Measurements from ENCODE around the gene ZNF506.
"Not testable (repeated sequence)": the region's sequence is repeated elsewhere in the genome, so short reads cannot be mapped to it uniquely, and the experiment has no call there.

The ZNF506 gene

GRCh38 chr19:19775891-19776205 lies 45.7 kb downstream of the ZNF506 start:
- Histone ChIP-seq H3K4me3 (replicated peaks; ENCODE audit: insufficient read depth, low read length) (peak overlapping the region; percentile 77), H3K27me3 (ENCODE audit: insufficient read depth, poor library complexity, severe bottlenecking) (no peaks in the 10 kb centered on the region), H3K27ac (replicated peaks) (peak overlapping the region; percentile 52)
- DNase-seq (ENCODE audit: low read depth in 1 of 2, low spot score in 1 of 2), result no peak
- TF ChIP-seq POLR2AphosphoS5 (IDR thresholded peaks at IDR 0.05; ENCODE audit: low read depth) (no peak), SPI1 (IDR thresholded peaks at IDR 0.05; ENCODE audit: borderline replicate concordance, low read depth) (no peak), GABPA (IDR thresholded peaks at IDR 0.05; ENCODE audit: low read depth) (no peak)
- TF ChIP-seq, protein P1, sequence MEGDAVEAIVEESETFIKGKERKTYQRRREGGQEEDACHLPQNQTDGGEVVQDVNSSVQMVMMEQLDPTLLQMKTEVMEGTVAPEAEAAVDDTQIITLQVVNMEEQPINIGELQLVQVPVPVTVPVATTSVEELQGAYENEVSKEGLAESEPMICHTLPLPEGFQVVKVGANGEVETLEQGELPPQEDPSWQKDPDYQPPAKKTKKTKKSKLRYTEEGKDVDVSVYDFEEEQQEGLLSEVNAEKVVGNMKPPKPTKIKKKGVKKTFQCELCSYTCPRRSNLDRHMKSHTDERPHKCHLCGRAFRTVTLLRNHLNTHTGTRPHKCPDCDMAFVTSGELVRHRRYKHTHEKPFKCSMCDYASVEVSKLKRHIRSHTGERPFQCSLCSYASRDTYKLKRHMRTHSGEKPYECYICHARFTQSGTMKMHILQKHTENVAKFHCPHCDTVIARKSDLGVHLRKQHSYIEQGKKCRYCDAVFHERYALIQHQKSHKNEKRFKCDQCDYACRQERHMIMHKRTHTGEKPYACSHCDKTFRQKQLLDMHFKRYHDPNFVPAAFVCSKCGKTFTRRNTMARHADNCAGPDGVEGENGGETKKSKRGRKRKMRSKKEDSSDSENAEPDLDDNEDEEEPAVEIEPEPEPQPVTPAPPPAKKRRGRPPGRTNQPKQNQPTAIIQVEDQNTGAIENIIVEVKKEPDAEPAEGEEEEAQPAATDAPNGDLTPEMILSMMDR (IDR thresholded peaks at IDR 0.05; ENCODE audit: insufficient read depth, low read length), result no peak
- TF ChIP-seq, protein P2, sequence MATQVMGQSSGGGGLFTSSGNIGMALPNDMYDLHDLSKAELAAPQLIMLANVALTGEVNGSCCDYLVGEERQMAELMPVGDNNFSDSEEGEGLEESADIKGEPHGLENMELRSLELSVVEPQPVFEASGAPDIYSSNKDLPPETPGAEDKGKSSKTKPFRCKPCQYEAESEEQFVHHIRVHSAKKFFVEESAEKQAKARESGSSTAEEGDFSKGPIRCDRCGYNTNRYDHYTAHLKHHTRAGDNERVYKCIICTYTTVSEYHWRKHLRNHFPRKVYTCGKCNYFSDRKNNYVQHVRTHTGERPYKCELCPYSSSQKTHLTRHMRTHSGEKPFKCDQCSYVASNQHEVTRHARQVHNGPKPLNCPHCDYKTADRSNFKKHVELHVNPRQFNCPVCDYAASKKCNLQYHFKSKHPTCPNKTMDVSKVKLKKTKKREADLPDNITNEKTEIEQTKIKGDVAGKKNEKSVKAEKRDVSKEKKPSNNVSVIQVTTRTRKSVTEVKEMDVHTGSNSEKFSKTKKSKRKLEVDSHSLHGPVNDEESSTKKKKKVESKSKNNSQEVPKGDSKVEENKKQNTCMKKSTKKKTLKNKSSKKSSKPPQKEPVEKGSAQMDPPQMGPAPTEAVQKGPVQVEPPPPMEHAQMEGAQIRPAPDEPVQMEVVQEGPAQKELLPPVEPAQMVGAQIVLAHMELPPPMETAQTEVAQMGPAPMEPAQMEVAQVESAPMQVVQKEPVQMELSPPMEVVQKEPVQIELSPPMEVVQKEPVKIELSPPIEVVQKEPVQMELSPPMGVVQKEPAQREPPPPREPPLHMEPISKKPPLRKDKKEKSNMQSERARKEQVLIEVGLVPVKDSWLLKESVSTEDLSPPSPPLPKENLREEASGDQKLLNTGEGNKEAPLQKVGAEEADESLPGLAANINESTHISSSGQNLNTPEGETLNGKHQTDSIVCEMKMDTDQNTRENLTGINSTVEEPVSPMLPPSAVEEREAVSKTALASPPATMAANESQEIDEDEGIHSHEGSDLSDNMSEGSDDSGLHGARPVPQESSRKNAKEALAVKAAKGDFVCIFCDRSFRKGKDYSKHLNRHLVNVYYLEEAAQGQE (IDR thresholded peaks at IDR 0.05; ENCODE audit: insufficient replicate concordance, low read depth), result no peak

DNA sequence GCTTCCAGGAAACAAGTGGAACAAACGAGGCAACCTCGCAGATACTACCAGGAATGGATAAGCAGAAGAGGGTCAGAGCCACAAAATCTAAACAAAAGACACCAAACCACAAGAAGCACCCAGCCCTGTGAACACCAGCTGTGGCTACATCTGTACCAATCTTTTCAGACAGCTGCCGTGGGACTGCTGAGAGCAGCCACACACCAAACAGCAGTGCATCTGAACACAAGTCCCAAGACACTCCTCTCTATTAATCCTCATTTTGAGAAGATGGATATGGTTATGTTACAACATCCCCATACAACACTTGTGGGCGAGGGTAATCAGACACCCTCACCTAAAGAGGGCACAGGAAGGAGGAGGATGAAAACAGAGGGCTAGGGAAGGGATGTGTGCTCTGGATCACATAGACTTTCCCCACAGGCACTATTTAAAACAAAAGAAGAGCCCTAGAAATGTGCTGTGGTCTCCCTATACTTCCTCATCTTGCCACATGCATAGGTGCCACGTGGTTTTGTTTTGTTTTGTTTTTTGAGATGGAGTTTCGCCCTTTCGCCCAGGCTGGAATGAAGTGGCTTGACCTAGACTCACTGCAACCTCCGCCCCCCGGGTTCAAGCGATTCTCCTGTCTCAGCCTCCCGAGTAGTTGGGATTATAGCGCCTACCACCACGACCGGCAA lies 47.1 kb downstream of the ZNF506 start:
- Histone ChIP-seq H3K27ac (replicated peaks) (no peak overlapping the region), H3K27me3 (ENCODE audit: insufficient read depth, poor library complexity, severe bottlenecking) (no peaks in the 10 kb centered on the region), H3K4me3 (replicated peaks; ENCODE audit: insufficient read depth, low read length) (no peak overlapping the region)
- TF ChIP-seq SPI1 (IDR thresholded peaks at IDR 0.05; ENCODE audit: borderline replicate concordance, low read depth) (no peak), POLR2AphosphoS5 (IDR thresholded peaks at IDR 0.05; ENCODE audit: low read depth) (no peak), GABPA (IDR thresholded peaks at IDR 0.05; ENCODE audit: low read depth) (no peak)
- TF ChIP-seq, protein P1 (IDR thresholded peaks at IDR 0.05; ENCODE audit: insufficient read depth, low read length), result no peak
- peak in 1 of 2 experiments; percentile 41 for DNase-seq (ENCODE audit: low read depth in 1 of 2, low spot score in 1 of 2)

DNA sequence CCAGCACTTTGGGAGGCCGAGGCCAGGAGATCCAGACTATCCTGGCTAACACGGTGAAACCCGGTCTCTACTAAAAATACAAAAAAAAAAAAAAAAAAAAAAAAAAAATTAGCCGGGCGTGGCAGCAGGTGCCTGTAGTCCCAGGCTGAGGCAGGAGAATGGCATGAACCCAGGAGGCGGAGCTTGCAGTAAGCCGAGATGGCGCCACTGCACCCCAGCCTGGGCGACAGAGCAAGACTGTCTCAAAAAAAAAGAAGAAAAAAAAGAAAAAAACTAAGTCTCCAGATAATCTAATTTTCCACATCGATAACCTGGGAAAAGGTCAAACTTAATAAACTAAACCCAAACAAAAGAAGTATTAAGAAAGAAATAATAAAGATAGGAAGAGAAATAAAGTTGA lies 49.6 kb downstream of the ZNF506 start:
- not testable (repeated sequence) for DNase-seq (ENCODE audit: low read depth in 1 of 2, low spot score in 1 of 2); H3K27ac ChIP-seq (replicated peaks); H3K27me3 ChIP-seq (ENCODE audit: insufficient read depth, poor library complexity, severe bottlenecking); H3K4me3 ChIP-seq (replicated peaks; ENCODE audit: insufficient read depth, low read length)

GRCh38 chr19:19769971-19770370 lies 51.6 kb downstream of the ZNF506 start:
- H3K27ac ChIP-seq (replicated peaks); H3K27me3 ChIP-seq (ENCODE audit: insufficient read depth, poor library complexity, severe bottlenecking); DNase-seq (ENCODE audit: low read depth in 1 of 2, low spot score in 1 of 2); H3K4me3 ChIP-seq (replicated peaks; ENCODE audit: insufficient read depth, low read length): not testable (repeated sequence)

DNA sequence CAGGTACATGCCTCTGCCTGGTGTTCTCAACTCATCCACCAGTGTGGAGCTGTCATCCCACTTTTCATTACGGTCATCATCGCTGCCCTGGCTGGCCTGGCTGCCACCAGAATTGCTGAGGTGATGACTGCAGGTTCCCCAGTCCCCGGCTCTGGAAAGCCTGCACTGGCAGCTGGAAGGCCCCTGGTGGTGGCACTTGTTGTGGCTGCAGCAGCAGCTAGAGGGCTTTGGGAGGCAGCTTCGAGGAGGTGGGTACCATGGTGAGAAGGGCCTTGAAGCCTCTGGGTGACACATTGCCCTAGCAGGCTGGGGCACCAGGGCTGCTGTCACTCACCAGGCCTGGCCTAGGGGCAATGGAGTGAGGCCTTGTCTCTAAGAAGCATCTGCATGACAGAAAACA lies 63.4 kb downstream of the ZNF506 start:
- no peak for DNase-seq (ENCODE audit: low read depth in 1 of 2, low spot score in 1 of 2)
- Histone ChIP-seq H3K27me3 (ENCODE audit: insufficient read depth, poor library complexity, severe bottlenecking) (no peaks in the 10 kb centered on the region), H3K27ac (replicated peaks) (no peak overlapping the region), H3K4me3 (replicated peaks; ENCODE audit: insufficient read depth, low read length) (no peak overlapping the region)
- TF ChIP-seq, protein P1 (IDR thresholded peaks at IDR 0.05; ENCODE audit: insufficient read depth, low read length), result no peak

All from HL-60 (cell line).